ENCODE measurements around the gene PCSK9. TPM values are rescaled to one million over a fixed set of nuclear protein-coding genes. Genes with fewer than 3 reads are reported as not detected.

The PCSK9 gene
- total and polyA plus RNA-seq, 2 of the 4 experiments (the other 2 are of a cell fraction) = under 0.01 to 0.17 TPM

DNA sequence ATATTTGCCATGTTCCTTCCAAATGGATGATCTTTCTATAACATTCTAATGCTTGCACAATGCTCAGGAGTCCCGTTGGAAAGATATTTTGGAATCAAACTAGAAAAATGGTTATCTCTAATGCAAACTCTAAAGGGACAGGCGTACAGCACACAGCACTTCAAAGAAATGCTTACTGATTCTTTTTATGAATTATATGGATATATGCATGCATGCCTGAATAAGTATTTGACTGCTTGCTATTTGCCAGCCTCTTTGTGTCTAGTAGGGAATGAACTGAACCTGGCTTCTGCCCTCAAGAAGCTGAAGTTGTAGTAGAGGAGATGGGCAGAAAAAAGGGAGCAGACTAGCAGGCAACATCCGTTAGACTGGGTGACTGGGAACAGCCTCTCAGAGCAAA, 48.1 kb downstream of the PCSK9 start:
- Histone ChIP-seq H4K91ac (ENCODE audit: insufficient read depth, low read depth, low read length) (no peak overlapping the region), H4K20me1 (ENCODE audit: insufficient read depth, low read length) (no peaks in the 10 kb centered on the region), H2AK9ac (replicated peaks; ENCODE audit: low read depth, low read length, poor library complexity) (no peak overlapping the region), H2BK5ac (ENCODE audit: low read depth, low read length, poor library complexity, severe bottlenecking) (no peak overlapping the region), H4K8ac (ENCODE audit: low read depth in 2 of 2, low read length in 2 of 2) (no peak overlapping the region), H2BK15ac (ENCODE audit: low read depth, low read length) (no peak overlapping the region), H3K4ac (ENCODE audit: low read depth, low read length) (no peak overlapping the region), H3K9ac (ENCODE audit: low read depth, low read length) (no peak overlapping the region), H2AK5ac (ENCODE audit: low read depth, low read length) (no peak overlapping the region), H3K23ac (ENCODE audit: low read depth, low read length) (no peak overlapping the region), H3K9me1 (ENCODE audit: insufficient read depth, low read length) (peaks cover 5% of the 10 kb centered on the region), H3K56ac (ENCODE audit: extremely low read depth, insufficient read depth, low read length) (no peak overlapping the region), H3K36me3 (ENCODE audit: control insufficient read depth, insufficient read depth, low read length) (peaks cover 45% of the 10 kb centered on the region), H3K18ac (ENCODE audit: low read depth, low read length) (no peak overlapping the region), H2BK120ac (ENCODE audit: low read depth, low read length) (no peak overlapping the region), H3K79me1 (ENCODE audit: low read depth in 1 of 2, low read length in 2 of 2) (no peaks in the 10 kb centered on the region; a peak in 2 of 4 replicates), H3K4me3 (ENCODE audit: insufficient read depth, low read depth, low read length) (no peak overlapping the region), H3K4me2 (ENCODE audit: low read depth, low read length) (no peak overlapping the region), H3K4me1 (ENCODE audit: control insufficient read depth, insufficient read depth, low read length) (no peaks in the 10 kb centered on the region), H3K27me3 (ENCODE audit: control insufficient read depth, insufficient read depth, low read length) (no peaks in the 10 kb centered on the region), H2BK20ac (ENCODE audit: low read depth, low read length) (no peak overlapping the region), H3K14ac (replicated peaks; ENCODE audit: low read depth, low read length) (no peak overlapping the region), H3K9me3 (ENCODE audit: control insufficient read depth, insufficient read depth, low read length) (no peaks in the 10 kb centered on the region), H2AFZ (replicated peaks; ENCODE audit: low read length, poor library complexity) (no peak overlapping the region), H4K5ac (ENCODE audit: low read depth, low read length) (no peak overlapping the region), H3K27ac (ENCODE audit: insufficient read depth, low read length) (no peak overlapping the region)
- WGBS, 2 experiments (ENCODE audit: extremely low coverage in 2 of 2, insufficient read length in 1 of 2) = no CpG with 5 or more reads among the region's 3 CpGs
- intact Hi-C loops (cut with micrococcal nuclease) (loop anchor here (5.0 kb wide), 1 partner anchor 35 kb away; no protein-coding TSS in a partner anchor), in situ Hi-C loops (cut with MboI; ENCODE audit: low sequenced_read_pairs) (no loop called here), dilution Hi-C loops (cut with HindIII; ENCODE audit: low sequenced_read_pairs, unreplicated experiment) (no loop called here)
- ATAC-seq (ENCODE audit: low read depth) = no peak
- POLR2A ChIA-PET (ENCODE audit: unreplicated experiment) = no interaction called here
- CTCF ChIA-PET = interaction anchor here (0.7 kb wide), 1 partner anchor 750 kb away, joined by 4 read pairs; no protein-coding TSS in a partner anchor
- BruUV-seq (replicated peaks) = no TSS peak
- TF ChIP-seq RCOR1 (IDR thresholded peaks at IDR 0.05; ENCODE audit: insufficient replicate concordance, low read length) (no peak), CEBPB (IDR thresholded peaks at IDR 0.05; ENCODE audit: low read depth, low read length) (no peak), RAD21 (IDR thresholded peaks at IDR 0.05; ENCODE audit: low read length) (no peak), RFX5 (IDR thresholded peaks at IDR 0.05; ENCODE audit: low read depth, low read length) (no peak), SMC3 (IDR thresholded peaks at IDR 0.05; ENCODE audit: low read depth, low read length) (no peak), POLR2A (IDR thresholded peaks at IDR 0.05; ENCODE audit: low read depth, low read length) (no peak)
- TF ChIP-seq, protein P1, sequence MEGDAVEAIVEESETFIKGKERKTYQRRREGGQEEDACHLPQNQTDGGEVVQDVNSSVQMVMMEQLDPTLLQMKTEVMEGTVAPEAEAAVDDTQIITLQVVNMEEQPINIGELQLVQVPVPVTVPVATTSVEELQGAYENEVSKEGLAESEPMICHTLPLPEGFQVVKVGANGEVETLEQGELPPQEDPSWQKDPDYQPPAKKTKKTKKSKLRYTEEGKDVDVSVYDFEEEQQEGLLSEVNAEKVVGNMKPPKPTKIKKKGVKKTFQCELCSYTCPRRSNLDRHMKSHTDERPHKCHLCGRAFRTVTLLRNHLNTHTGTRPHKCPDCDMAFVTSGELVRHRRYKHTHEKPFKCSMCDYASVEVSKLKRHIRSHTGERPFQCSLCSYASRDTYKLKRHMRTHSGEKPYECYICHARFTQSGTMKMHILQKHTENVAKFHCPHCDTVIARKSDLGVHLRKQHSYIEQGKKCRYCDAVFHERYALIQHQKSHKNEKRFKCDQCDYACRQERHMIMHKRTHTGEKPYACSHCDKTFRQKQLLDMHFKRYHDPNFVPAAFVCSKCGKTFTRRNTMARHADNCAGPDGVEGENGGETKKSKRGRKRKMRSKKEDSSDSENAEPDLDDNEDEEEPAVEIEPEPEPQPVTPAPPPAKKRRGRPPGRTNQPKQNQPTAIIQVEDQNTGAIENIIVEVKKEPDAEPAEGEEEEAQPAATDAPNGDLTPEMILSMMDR (conservative IDR thresholded peaks at IDR 0.05; ENCODE audit: low read depth, low read length) = no peak
- no peak for DNase-seq

Measured in IMR-90 (cell line).